Type B pancreatic cell (in vitro differentiated cells): ENCODE data around the gene ITGA2. TPM values are rescaled to one million over a fixed set of nuclear protein-coding genes. Genes with fewer than 3 reads are reported as not detected.

Experiments used
- DNase-seq: peaks from one replicate; pipeline ENCODE4 v3.0.0; 2021; ENCODE audit warnings: mixed read lengths; ENCODE audit not compliant: unreplicated experiment; ENCODE audit errors: extremely low spot score
- H3K27ac Mint-ChIP-seq: 2 replicates; pipeline ENCODE4 v1.8.0; 2021; ENCODE audit warnings: mild to moderate bottlenecking, mixed read lengths
- H3K27me3 Mint-ChIP-seq: 2 replicates; pipeline ENCODE4 v1.8.0; 2021; ENCODE audit warnings: mixed read lengths
- H3K36me3 Mint-ChIP-seq: 2 replicates; pipeline ENCODE4 v1.8.0; 2021; ENCODE audit warnings: mixed read lengths
- H3K4me1 Mint-ChIP-seq: one replicate; pipeline ENCODE4 v1.8.0; 2021; ENCODE audit warnings: mixed read lengths; ENCODE audit not compliant: unreplicated experiment
- H3K4me3 Mint-ChIP-seq: 2 replicates; pipeline ENCODE4 v1.8.0; 2021; ENCODE audit warnings: mild to moderate bottlenecking, mixed read lengths
- H3K9me3 Mint-ChIP-seq: 2 replicates; pipeline ENCODE4 v1.8.0; 2021; ENCODE audit warnings: mixed read lengths
- total RNA-seq: library from RNA; stranded (reverse); gene quantifications from 2 replicates; pipeline ENCODE4 v1.2.1, GENCODE V29; 2021; ENCODE audit warnings: low replicate concordance
- TF ChIP-seq, protein P1 (sequence below): fragments of 200-600 bp; sonication (generic); conservative IDR thresholded peaks from 2 replicates; pipeline ENCODE4 v1.5.0; 2021; ENCODE audit warnings: antibody characterized with exemption, mild to moderate bottlenecking

ITGA2 gene
- total RNA-seq, 1 donor from 2014 or later = 9.5 TPM

DNA sequence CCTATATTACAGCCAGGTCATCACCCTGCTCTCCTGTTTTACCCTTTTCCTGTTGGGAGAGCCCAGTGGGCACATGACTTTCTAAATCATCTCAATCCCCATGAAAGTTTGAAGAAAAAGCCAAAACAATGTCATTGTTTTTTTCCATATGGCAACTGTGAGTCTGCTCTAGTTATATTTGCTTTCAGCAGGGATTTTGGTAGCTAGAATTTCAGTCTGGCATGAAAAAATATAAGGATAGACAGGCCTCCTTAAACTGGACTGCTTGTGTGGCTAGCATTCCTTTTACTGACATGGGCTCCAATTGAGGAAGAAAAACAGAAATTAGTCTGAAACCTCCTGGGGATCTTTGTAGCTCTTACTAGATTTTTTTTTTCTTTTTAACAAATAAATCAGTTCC is 94.8 kb downstream of the ITGA2 start:
- no peak for DNase-seq
- no peak overlapping the region for H3K27ac Mint-ChIP-seq
- H3K9me3 Mint-ChIP-seq = no peaks in the 10 kb centered on the region
- H3K27me3 Mint-ChIP-seq = no peaks in the 10 kb centered on the region
- no peak overlapping the region for H3K4me3 Mint-ChIP-seq
- H3K36me3 Mint-ChIP-seq = no peaks in the 10 kb centered on the region
- H3K4me1 Mint-ChIP-seq = peaks cover 4% of the 10 kb centered on the region
- TF ChIP-seq, protein P1, sequence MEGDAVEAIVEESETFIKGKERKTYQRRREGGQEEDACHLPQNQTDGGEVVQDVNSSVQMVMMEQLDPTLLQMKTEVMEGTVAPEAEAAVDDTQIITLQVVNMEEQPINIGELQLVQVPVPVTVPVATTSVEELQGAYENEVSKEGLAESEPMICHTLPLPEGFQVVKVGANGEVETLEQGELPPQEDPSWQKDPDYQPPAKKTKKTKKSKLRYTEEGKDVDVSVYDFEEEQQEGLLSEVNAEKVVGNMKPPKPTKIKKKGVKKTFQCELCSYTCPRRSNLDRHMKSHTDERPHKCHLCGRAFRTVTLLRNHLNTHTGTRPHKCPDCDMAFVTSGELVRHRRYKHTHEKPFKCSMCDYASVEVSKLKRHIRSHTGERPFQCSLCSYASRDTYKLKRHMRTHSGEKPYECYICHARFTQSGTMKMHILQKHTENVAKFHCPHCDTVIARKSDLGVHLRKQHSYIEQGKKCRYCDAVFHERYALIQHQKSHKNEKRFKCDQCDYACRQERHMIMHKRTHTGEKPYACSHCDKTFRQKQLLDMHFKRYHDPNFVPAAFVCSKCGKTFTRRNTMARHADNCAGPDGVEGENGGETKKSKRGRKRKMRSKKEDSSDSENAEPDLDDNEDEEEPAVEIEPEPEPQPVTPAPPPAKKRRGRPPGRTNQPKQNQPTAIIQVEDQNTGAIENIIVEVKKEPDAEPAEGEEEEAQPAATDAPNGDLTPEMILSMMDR = no peak

DNA sequence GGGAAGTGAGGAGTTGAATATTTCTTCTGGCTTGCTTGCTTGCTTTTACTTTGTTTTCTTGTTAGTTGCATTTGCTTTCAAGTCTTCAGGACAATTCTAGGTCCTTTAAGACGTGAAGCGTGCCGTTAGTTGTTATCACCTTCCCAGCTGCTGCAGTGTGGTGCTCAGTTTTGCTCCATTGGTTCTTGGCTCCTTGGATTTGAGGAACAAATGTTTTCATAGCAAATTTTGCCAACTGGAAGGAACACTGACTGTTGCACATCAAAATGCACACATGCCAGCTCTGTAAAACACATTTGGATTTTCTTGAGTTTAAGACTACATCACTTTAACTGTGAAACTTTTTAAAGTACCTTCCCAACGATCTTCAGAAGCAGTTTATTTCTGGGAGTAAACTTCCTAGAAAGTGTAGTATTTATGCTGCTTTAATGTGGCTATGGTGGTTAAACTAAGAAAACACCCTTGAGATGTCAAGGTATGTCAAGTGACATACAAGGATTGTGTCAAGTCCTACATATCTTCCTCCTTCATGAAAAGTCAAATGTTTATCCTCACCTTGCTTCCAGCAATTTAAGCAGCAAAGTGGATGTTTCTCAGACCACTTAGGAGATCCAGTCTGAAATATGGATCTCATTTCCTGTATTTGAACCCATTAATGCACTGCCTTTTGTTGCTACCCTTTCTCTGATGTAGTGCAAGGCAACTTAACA is 95.5 kb downstream of the ITGA2 start:
- Mint-ChIP-seq H3K27ac (no peak overlapping the region), H3K4me1 (peaks cover 4% of the 10 kb centered on the region), H3K4me3 (no peak overlapping the region), H3K36me3 (no peaks in the 10 kb centered on the region), H3K9me3 (no peaks in the 10 kb centered on the region), H3K27me3 (no peaks in the 10 kb centered on the region)
- TF ChIP-seq, protein P1 = no peak
- no peak for DNase-seq

DNA sequence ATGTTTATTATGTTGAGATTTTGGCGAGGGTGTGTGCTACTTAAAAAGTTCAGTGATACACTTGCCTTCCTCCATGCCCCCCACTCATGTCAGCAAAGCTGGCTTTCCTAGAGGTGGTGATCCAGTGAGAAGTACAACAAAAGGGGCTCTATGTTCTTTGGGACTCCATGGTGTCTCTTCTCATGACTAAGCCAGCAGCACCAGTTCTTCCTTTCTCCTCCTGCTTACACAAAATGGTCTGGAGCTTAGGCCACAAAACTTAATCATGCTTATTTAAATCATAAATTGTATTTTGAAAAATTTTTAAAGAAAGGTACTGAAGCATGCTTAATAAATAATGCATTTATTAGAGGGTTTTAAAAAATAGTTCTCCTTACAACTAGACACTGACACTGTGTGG is 98.0 kb downstream of the ITGA2 start:
- H3K27me3 Mint-ChIP-seq = no peaks in the 10 kb centered on the region
- no peak overlapping the region for H3K27ac Mint-ChIP-seq
- TF ChIP-seq, protein P1 = no peak
- H3K4me1 Mint-ChIP-seq = peaks cover 4% of the 10 kb centered on the region
- H3K4me3 Mint-ChIP-seq = no peak overlapping the region
- H3K36me3 Mint-ChIP-seq = no peaks in the 10 kb centered on the region
- no peak for DNase-seq
- no peaks in the 10 kb centered on the region for H3K9me3 Mint-ChIP-seq

DNA sequence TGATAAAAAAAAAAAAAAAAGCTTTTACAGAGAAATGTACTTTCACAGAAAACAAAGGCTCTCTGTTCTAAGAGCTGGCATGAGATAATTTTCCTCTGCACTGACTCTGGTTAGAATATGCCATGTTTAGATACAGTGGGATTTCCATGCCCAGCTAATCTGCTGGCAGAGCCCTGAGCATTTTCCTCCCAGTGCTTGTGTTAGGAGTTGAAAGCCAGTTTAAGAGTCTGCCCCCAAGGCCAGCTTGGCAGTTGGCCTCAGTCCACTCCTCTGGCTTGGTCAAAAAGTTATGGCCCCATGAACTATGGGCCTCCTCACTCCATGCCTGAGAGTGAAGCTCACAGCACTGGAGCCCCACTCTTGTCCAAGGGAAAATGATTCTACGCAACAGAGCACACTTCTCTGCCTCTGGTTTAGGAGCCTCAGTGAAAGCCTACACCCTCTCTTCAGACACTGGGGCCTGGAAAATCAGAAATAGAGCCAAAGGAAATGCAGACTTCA is 98.5 kb downstream of the ITGA2 start:
- no peak overlapping the region for H3K27ac Mint-ChIP-seq
- TF ChIP-seq, protein P1 = no peak
- H3K4me3 Mint-ChIP-seq = no peak overlapping the region
- H3K9me3 Mint-ChIP-seq = no peaks in the 10 kb centered on the region
- H3K27me3 Mint-ChIP-seq = no peaks in the 10 kb centered on the region
- no peaks in the 10 kb centered on the region for H3K36me3 Mint-ChIP-seq
- DNase-seq = no peak
- H3K4me1 Mint-ChIP-seq = peaks cover 4% of the 10 kb centered on the region

DNA sequence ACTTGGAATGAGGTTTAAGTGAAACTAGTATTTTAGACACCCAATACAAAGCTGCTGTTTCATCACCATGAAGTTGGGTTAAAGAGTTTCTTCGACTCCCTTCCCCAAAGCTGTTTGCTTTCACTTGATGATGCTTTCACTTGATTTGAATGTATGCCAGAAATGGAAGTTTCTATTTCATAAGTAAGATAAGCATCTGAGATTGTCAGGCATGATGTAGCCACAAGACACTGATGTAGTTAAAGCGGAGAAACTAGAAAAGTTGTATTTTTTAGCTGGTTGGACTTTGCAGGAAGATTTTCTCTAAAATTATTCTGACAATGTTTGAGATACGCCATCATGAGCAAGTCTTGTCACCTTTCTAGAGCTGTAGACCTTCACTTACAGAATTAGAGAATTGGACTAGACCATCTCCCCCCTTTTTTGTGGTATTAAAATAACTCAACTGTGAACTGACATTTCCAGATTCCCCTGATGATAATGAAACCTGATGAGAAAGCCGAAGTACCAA is 100.4 kb downstream of the ITGA2 start:
- Mint-ChIP-seq H3K27ac (no peak overlapping the region), H3K4me1 (no peaks in the 10 kb centered on the region), H3K27me3 (no peaks in the 10 kb centered on the region), H3K4me3 (no peak overlapping the region), H3K36me3 (no peaks in the 10 kb centered on the region), H3K9me3 (no peaks in the 10 kb centered on the region)
- TF ChIP-seq, protein P1 = no peak
- DNase-seq = no peak
